ENCODE results near the gene RAB35.

Gene RAB35

GRCh38 chr12:120132863-120133385, 16.4 kb upstream of the RAB35 start:
- TF ChIP-seq REST (IDR thresholded peaks at IDR 0.05; ENCODE audit: insufficient read depth in 1 of 2, low read depth in 2 of 2, low read length in 2 of 2): no peak
- TF ChIP-seq FOXP2 (optimal IDR thresholded peaks at IDR 0.05; ENCODE audit: borderline replicate concordance, extremely low read depth, extremely low read length, insufficient read depth): no peak
- no peak for TF ChIP-seq SIN3A (IDR thresholded peaks at IDR 0.05; ENCODE audit: borderline replicate concordance, insufficient read depth, low read length)
- TF ChIP-seq TAF1 (IDR thresholded peaks at IDR 0.05; ENCODE audit: borderline replicate concordance, insufficient read depth, low read length): no peak
- TF ChIP-seq POLR2AphosphoS5 (IDR thresholded peaks at IDR 0.05; ENCODE audit: low read depth, low read length): no peak

GRCh38 chr12:120132054-120132836, 15.7 kb upstream of the RAB35 start:
- TF ChIP-seq SIN3A (IDR thresholded peaks at IDR 0.05; ENCODE audit: borderline replicate concordance, insufficient read depth, low read length) (no peak), TAF1 (IDR thresholded peaks at IDR 0.05; ENCODE audit: borderline replicate concordance, insufficient read depth, low read length) (no peak), POLR2AphosphoS5 (IDR thresholded peaks at IDR 0.05; ENCODE audit: low read depth, low read length) (no peak), FOXP2 (optimal IDR thresholded peaks at IDR 0.05; ENCODE audit: borderline replicate concordance, extremely low read depth, extremely low read length, insufficient read depth) (no peak), REST (IDR thresholded peaks at IDR 0.05; ENCODE audit: insufficient read depth in 1 of 2, low read depth in 2 of 2, low read length in 2 of 2) (no peak)

GRCh38 chr12:120131116-120131515, 14.6 kb upstream of the RAB35 start:
- TF ChIP-seq SIN3A (IDR thresholded peaks at IDR 0.05; ENCODE audit: borderline replicate concordance, insufficient read depth, low read length): no peak
- TF ChIP-seq FOXP2 (optimal IDR thresholded peaks at IDR 0.05; ENCODE audit: borderline replicate concordance, extremely low read depth, extremely low read length, insufficient read depth): no peak
- no peak for TF ChIP-seq REST (IDR thresholded peaks at IDR 0.05; ENCODE audit: insufficient read depth in 1 of 2, low read depth in 2 of 2, low read length in 2 of 2)
- TF ChIP-seq TAF1 (IDR thresholded peaks at IDR 0.05; ENCODE audit: borderline replicate concordance, insufficient read depth, low read length): no peak

- TF ChIP-seq REST (IDR thresholded peaks at IDR 0.05; ENCODE audit: insufficient read depth in 1 of 2, low read depth in 2 of 2, low read length in 2 of 2): no peak
- TF ChIP-seq POLR2AphosphoS5 (IDR thresholded peaks at IDR 0.05; ENCODE audit: low read depth, low read length): no peak
- no peak for TF ChIP-seq FOXP2 (optimal IDR thresholded peaks at IDR 0.05; ENCODE audit: borderline replicate concordance, extremely low read depth, extremely low read length, insufficient read depth)
- no peak for TF ChIP-seq TAF1 (IDR thresholded peaks at IDR 0.05; ENCODE audit: borderline replicate concordance, insufficient read depth, low read length)
Observed at GRCh38 chr12:120130011-120130410, 13.5 kb upstream of the RAB35 start.

All from PFSK-1 (cell line).